Measurements from ENCODE around the gene PADI3.

DNA sequence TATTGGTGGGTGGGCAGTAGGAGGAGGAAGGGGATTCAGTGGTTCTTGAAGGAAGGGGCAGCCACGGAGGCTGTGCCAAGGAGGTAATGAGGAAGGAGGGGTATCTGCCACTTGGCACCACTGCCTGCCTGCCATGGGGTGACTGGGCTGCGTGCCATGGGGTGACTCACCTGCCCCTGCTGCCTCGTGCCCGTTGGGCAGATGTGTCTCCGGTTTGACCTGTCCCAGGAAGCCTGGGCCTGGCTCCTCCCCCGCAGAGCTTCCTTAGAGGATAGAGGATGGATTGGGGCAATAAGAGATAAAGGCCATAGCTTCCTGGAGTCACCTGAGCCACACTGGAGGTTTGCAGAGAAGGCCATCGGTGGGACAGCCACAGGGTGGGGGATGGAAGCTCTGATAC lies 1.7 kb downstream of the PADI3 start:
- TF ChIP-seq POLR2AphosphoS5 (IDR thresholded peaks at IDR 0.05), result no peak
- TF ChIP-seq, protein P1, sequence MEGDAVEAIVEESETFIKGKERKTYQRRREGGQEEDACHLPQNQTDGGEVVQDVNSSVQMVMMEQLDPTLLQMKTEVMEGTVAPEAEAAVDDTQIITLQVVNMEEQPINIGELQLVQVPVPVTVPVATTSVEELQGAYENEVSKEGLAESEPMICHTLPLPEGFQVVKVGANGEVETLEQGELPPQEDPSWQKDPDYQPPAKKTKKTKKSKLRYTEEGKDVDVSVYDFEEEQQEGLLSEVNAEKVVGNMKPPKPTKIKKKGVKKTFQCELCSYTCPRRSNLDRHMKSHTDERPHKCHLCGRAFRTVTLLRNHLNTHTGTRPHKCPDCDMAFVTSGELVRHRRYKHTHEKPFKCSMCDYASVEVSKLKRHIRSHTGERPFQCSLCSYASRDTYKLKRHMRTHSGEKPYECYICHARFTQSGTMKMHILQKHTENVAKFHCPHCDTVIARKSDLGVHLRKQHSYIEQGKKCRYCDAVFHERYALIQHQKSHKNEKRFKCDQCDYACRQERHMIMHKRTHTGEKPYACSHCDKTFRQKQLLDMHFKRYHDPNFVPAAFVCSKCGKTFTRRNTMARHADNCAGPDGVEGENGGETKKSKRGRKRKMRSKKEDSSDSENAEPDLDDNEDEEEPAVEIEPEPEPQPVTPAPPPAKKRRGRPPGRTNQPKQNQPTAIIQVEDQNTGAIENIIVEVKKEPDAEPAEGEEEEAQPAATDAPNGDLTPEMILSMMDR (IDR thresholded peaks at IDR 0.05), result no peak
